Measurements from ENCODE around the gene ZDHHC21.

ZDHHC21 gene

DNA sequence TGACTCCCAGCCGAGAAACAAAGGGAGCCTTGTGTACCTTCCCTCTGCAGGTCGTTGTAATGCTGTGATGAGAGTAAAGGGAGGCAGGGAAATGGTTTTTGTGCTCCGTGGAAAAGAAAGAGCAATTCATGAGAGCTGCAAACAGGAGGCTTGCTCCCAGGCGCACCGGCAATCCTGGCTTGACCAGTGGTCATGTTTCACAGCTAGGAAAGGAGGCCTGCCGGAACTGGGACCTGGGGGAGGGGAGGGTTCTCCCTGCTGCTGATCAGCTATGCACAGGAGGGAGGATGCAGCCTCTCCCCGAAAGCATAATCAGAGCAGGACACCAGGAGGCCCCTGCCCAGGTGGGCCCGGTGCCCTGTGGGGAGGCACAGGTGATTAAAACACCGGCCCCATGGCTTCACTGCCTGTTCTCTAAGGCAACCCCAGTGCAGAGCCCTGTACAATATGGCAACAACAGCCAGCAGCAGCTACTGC, 131.3 kb downstream of the ZDHHC21 start:
- in situ Hi-C loops (cut with HindIII; ENCODE audit: low pct_ligation_motif_present, low pct_unique_long_range_greater_than_20kb, low sequenced_read_pairs) = no loop called here
- no peak for DNase-seq

All from ACHN (cell line).